ENCODE results near the gene ABCA9. TPM values are rescaled to one million over a fixed set of nuclear protein-coding genes. Genes with fewer than 3 reads are reported as not detected.

ABCA9 gene
- total and polyA plus RNA-seq, 9 of the 15 experiments (the other 6 are each of a cell fraction or from before 2014, with no cell fraction given) = 0.04 TPM; not detected in 8

DNA sequence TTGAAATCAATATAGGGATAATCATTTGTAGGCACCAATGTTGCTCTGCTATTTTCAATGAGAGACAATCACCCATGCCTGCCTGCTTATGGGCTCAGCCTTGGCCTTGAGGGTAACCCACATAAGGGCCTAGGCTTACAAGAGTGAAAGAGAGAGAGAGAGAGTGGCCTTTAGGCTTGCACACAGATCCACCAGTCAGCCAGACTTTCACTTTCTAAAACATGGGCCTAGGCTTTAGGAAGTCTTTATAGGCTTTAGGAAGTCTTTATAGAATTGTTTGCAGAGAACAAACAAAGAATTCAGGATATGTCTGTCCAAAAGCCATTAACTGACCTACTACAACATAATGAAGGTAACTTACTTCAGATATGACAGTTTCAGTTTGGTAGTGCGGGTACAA is 3.4 kb downstream of the ABCA9 start:
- in situ Hi-C loops (cut with MboI) = loop anchor here (5.0 kb wide), 1 partner anchor 280 kb away; no protein-coding TSS in a partner anchor
- ATAC-seq (peak; percentile 35; the same call in 1 of the 3 replicates), FAIRE-seq (no peak)

More for the DNA sequence above, 3.4 kb downstream of the ABCA9 start:
- Histone ChIP-seq H3K27me3 (ENCODE audit: control insufficient read depth in 2 of 2, insufficient read depth in 2 of 2, low read length in 2 of 2) (no peaks in the 10 kb centered on the region), H3K4me3 (no peak overlapping the region), H3K9ac (ENCODE audit: insufficient read depth in 1 of 2, low read depth in 2 of 2, low read length in 2 of 2) (no peak overlapping the region), H3K4me2 (ENCODE audit: insufficient read depth, low read length) (no peak overlapping the region), H3K9me3 (replicated peaks; ENCODE audit: control insufficient read depth, insufficient read depth, low read depth, low read length) (no peaks in the 10 kb centered on the region), H3K79me2 (ENCODE audit: control insufficient read depth, insufficient read depth, low read length) (no peaks in the 10 kb centered on the region), H3K27ac (ENCODE audit: extremely low read depth, low read depth, low read length) (no peak overlapping the region), H2AFZ (ENCODE audit: low read depth, low read length) (no peak overlapping the region; the same call in none of the 2 replicates), H3K36me3 (ENCODE audit: control insufficient read depth, insufficient read depth, low read length) (no peaks in the 10 kb centered on the region), H3K4me1 (replicated peaks in 1 of 2; ENCODE audit: control insufficient read depth in 2 of 2, insufficient read depth in 2 of 2, low read length in 2 of 2) (0 out of 5 replicates have a peak, but pooled peaks cover 0 to 3% of the 10 kb centered on the region in 2 experiments), H4K20me1 (replicated peaks; ENCODE audit: control insufficient read depth, insufficient read depth, low read length) (no peaks in the 10 kb centered on the region), H3K9me1 (ENCODE audit: control insufficient read depth, insufficient read depth, low read length) (no peaks in the 10 kb centered on the region)
- TF ChIP-seq ZNF23 (CRISPR knock-in tag; IDR thresholded peaks at IDR 0.05) = no peak
- TF ChIP-seq ZNF398 (CRISPR knock-in tag; IDR thresholded peaks at IDR 0.05) = no peak
- TF ChIP-seq ZNF174 (CRISPR knock-in tag; IDR thresholded peaks at IDR 0.05) = no peak
- TF ChIP-seq RREB1 (CRISPR knock-in tag; IDR thresholded peaks at IDR 0.05) = no peak
- WGBS (ENCODE audit: insufficient coverage, low coverage, missing lambda C conversion rate) = 73% methylated on average over 1 of the region's 1 CpG
- no peak for DNase-seq (ENCODE audit: extremely low read depth in 1 of 4, low spot score in 3 of 4)
- BruUV-seq (replicated peaks) = no TSS peak
- ChIA-PET POLR2A (interaction anchor here (1.0 kb wide), 1 partner anchor 14 kb away, joined by 3 read pairs; no protein-coding TSS in a partner anchor), CTCF (ENCODE audit: low intra/inter-chr PET ratio) (no interaction called here)
- intact Hi-C loops (cut with micrococcal nuclease) = no loop called here
